AG09319 (cell line): Measurements from ENCODE around the gene DCDC2B.

Source experiments
- DNase-seq: peaks from one replicate; pipeline ENCODE4 v3.0.0-alpha.2; 2010; ENCODE audit warnings: low read depth; ENCODE audit errors: extremely low read depth
- CTCF ChIP-seq: IDR thresholded peaks from 2 replicates; pipeline ENCODE4 v1.5.1; 2011; ENCODE audit warnings: low read depth, mild to moderate bottlenecking, inconsistent platforms, low read length, moderate library complexity

The DCDC2B gene

GRCh38 chr1:32231843-32232432 lies 23.0 kb downstream of the DCDC2B start:
- no peak for TF ChIP-seq CTCF
- DNase-seq, result no peak

- no peak for DNase-seq
- TF ChIP-seq CTCF, result no peak
Observed at GRCh38 chr1:32232558-32233304, 23.8 kb downstream of the DCDC2B start.

- DNase-seq, result no peak
- TF ChIP-seq CTCF, result no peak
Observed at GRCh38 chr1:32234792-32235191, 25.9 kb downstream of the DCDC2B start.

- DNase-seq, result no peak
Observed at GRCh38 chr1:32239337-32239736, 30.4 kb downstream of the DCDC2B start.

GRCh38 chr1:32239790-32240139 lies 30.9 kb downstream of the DCDC2B start:
- TF ChIP-seq CTCF, result no peak
- DNase-seq, result no peak

More at GRCh38 chr1:32239337-32239736, 30.4 kb downstream of the DCDC2B start:
- no peak for TF ChIP-seq CTCF

- no peak for DNase-seq
- TF ChIP-seq CTCF, result peak; percentile 34
Observed at GRCh38 chr1:32240140-32240951, 31.5 kb downstream of the DCDC2B start.
